ENCODE results near the gene TRPV2. TPM values are rescaled to one million over a fixed set of nuclear protein-coding genes. Genes with fewer than 3 reads are reported as not detected.

The TRPV2 gene
- total RNA-seq, 4 donors from 2014 or later, result 3.9 to 19.0 (median 7.7) TPM

GRCh38 chr17:16470265-16470664 is 54.9 kb downstream of the TRPV2 start:
- no peaks in the 10 kb centered on the region for H3K36me3 ChIP-seq
- DNase-seq, result peak in 2 of 3 donors; percentile 76 to 81
- H3K4me3 ChIP-seq, result peak overlapping the region in 2 of 4 donors; percentile 19 to 21
- no peaks in the 10 kb centered on the region for H3K27me3 ChIP-seq
- H3K9me3 ChIP-seq, result no peaks in the 10 kb centered on the region
- peaks cover 0 to 46% (median 5%) of the 10 kb centered on the region in 4 donors for H3K4me1 ChIP-seq
- TF ChIP-seq, protein P1, sequence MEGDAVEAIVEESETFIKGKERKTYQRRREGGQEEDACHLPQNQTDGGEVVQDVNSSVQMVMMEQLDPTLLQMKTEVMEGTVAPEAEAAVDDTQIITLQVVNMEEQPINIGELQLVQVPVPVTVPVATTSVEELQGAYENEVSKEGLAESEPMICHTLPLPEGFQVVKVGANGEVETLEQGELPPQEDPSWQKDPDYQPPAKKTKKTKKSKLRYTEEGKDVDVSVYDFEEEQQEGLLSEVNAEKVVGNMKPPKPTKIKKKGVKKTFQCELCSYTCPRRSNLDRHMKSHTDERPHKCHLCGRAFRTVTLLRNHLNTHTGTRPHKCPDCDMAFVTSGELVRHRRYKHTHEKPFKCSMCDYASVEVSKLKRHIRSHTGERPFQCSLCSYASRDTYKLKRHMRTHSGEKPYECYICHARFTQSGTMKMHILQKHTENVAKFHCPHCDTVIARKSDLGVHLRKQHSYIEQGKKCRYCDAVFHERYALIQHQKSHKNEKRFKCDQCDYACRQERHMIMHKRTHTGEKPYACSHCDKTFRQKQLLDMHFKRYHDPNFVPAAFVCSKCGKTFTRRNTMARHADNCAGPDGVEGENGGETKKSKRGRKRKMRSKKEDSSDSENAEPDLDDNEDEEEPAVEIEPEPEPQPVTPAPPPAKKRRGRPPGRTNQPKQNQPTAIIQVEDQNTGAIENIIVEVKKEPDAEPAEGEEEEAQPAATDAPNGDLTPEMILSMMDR (IDR thresholded peaks at IDR 0.05), result peak in 3 of 6 experiments; percentile 40 to 58 (median 51)
- TF ChIP-seq POLR2A (IDR thresholded peaks at IDR 0.05), result peak in 1 of 2 donors; percentile 75
- peak overlapping the region in 3 of 4 donors; percentile 70 to 99 (median 82) for H3K27ac ChIP-seq

DNA sequence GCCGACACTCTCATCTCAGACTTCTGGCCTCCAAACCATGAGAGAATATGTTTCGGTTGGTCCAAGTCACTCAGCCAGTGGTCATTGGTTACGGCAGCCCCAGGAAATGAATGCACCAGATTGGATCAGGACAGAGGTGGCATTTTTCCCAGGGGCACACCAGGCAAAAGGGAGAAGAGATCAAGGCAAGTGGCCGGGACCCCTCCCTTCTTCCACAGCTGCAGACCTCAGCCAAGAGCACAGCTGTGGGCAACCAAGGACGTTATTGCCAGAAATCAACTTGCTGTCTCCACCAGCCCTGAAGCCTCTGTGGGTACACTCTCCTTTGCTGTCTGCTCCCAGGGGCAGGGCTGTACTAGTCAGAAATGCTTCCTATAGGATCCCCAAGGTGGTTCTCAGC is 55.9 kb downstream of the TRPV2 start:
- no peak for DNase-seq
- TF ChIP-seq POLR2A (IDR thresholded peaks at IDR 0.05), result no peak
- TF ChIP-seq, protein P1 (IDR thresholded peaks at IDR 0.05), result no peak
- no peaks in the 10 kb centered on the region for H3K36me3 ChIP-seq

GRCh38 chr17:16472539-16472938 is 57.2 kb downstream of the TRPV2 start:
- no peak overlapping the region for H3K27ac ChIP-seq
- H3K27me3 ChIP-seq, result no peaks in the 10 kb centered on the region
- DNase-seq, result no peak
- H3K9me3 ChIP-seq, result no peaks in the 10 kb centered on the region
- H3K4me3 ChIP-seq, result no peak overlapping the region
- peaks cover 0 to 42% (median 3%) of the 10 kb centered on the region in 4 donors for H3K4me1 ChIP-seq
- TF ChIP-seq, protein P1 (IDR thresholded peaks at IDR 0.05), result no peak
- TF ChIP-seq POLR2A (IDR thresholded peaks at IDR 0.05), result no peak
- no peaks in the 10 kb centered on the region for H3K36me3 ChIP-seq

More for the DNA sequence above, 55.9 kb downstream of the TRPV2 start:
- Histone ChIP-seq H3K4me3 (no peak overlapping the region), H3K27ac (peak overlapping the region in 3 of 4 donors; percentile 70 to 99 (median 82)), H3K27me3 (no peaks in the 10 kb centered on the region), H3K9me3 (no peaks in the 10 kb centered on the region), H3K4me1 (peaks cover 0 to 43% (median 2%) of the 10 kb centered on the region in 4 donors)

DNA sequence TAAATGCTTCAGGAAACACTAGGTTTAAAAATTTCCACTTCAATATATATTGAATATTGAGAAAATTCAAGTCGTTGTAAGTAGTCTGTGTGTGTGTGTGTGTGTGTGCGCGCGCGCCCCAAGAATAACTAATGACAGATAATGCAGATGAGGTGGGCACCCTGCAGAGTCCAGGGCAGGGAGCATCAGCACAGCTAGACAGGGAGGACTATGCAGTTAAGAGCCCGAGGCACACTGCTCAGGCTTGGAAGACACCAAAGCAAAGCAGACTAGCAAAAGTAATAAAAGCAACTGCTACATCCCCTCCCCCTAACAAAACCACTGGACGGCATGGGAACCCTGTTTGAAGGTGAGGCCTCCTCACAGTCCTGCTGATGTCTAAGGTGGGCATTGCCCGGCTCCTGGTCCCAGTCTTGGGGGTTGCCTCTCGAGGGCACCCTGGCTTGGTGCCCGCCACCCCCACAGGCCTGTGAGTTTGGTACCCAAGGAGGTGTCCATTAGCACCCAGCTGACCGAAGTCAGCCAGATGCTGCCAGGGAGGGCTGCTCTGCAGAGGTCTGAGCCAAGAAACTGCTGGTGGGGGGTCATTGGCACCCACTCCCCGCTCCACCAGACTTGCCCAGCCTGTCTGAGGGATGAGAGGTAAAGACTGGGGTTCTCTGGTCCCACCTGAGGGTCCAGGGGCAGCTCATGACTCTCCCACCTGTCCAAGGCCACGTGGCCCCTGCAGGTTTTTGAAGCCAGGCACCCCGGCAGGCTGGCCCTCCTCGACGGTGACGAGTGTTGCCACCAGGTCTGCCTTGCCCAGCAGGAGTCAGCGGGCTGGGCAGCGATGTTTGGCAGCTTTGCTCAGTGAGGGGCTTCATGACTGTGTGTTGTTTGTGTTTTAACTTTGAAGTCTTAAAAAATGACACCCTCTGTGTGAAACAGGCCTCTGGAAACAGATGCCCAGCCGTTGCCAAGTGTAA is 58.0 kb downstream of the TRPV2 start:
- Histone ChIP-seq H3K36me3 (no peaks in the 10 kb centered on the region), H3K4me1 (peaks cover 0 to 42% (median 3%) of the 10 kb centered on the region in 4 donors)

GRCh38 chr17:16474012-16474725 is 58.8 kb downstream of the TRPV2 start:
- Histone ChIP-seq H3K27ac (no peak overlapping the region), H3K4me3 (no peak overlapping the region), H3K36me3 (no peaks in the 10 kb centered on the region), H3K9me3 (no peaks in the 10 kb centered on the region), H3K27me3 (no peaks in the 10 kb centered on the region), H3K4me1 (peaks cover 0 to 43% (median 3%) of the 10 kb centered on the region in 4 donors)
- no peak for DNase-seq
- TF ChIP-seq, protein P1 (IDR thresholded peaks at IDR 0.05), result no peak
- TF ChIP-seq POLR2A (IDR thresholded peaks at IDR 0.05), result no peak

More for the DNA sequence above, 58.0 kb downstream of the TRPV2 start:
- no peaks in the 10 kb centered on the region for H3K27me3 ChIP-seq
- H3K4me3 ChIP-seq, result no peak overlapping the region
- no peak for DNase-seq
- no peak for TF ChIP-seq POLR2A (IDR thresholded peaks at IDR 0.05)
- TF ChIP-seq, protein P1 (IDR thresholded peaks at IDR 0.05), result no peak
- H3K9me3 ChIP-seq, result no peaks in the 10 kb centered on the region
- no peak overlapping the region for H3K27ac ChIP-seq

Data from Peyer's patch (tissue), 4 donors.